HG03460 (cell line): ENCODE results near the gene MREG.
A peak's percentile ranks its signal among the peaks of the same experiment; 100 is the strongest.

Source experiments
- ATAC-seq: cut with Tn5 transposase; IDR thresholded peaks from one replicate; pipeline ENCODE4 v1.9.1; 2021; ENCODE audit not compliant: unreplicated experiment

Gene MREG

GRCh38 chr2:215920244-215921100 lies 92.9 kb downstream of the MREG start:
- peak; percentile 55 for ATAC-seq

- ATAC-seq, result no peak
These were observed 93.6 kb downstream of the MREG start for GRCh38 chr2:215919624-215920243.

GRCh38 chr2:215918901-215919599 lies 94.3 kb downstream of the MREG start:
- ATAC-seq, result no peak

- ATAC-seq, result peak; percentile 74
These were observed 95.3 kb downstream of the MREG start for GRCh38 chr2:215917953-215918620.

DNA sequence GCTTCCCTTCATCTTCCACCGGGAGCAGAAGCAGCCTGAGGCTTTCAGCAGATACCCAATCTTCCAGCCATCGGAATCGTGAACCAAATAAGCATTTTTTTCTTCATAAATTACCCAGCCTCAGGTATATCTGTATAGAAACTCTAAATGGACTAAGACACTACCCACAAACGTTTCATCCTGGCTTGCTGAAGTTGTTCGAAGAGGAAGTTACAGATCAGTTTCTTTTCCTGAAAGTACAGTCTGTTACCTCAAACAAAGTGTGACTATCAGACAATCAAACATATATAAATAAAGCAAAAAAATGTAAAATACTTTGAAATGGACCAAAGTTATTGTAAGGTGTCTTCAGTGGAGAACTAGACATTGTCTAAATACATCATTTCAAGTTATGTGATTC lies 97.9 kb downstream of the MREG start:
- ATAC-seq, result no peak

GRCh38 chr2:215914777-215915165 lies 98.6 kb downstream of the MREG start:
- ATAC-seq, result no peak

GRCh38 chr2:215914054-215914776 lies 99.1 kb downstream of the MREG start:
- no peak for ATAC-seq

GRCh38 chr2:215912299-215912842 lies 101.0 kb downstream of the MREG start:
- ATAC-seq, result no peak

- ATAC-seq, result no peak
These were observed 101.9 kb downstream of the MREG start for GRCh38 chr2:215911301-215912085.

GRCh38 chr2:215910180-215910579 lies 103.2 kb downstream of the MREG start:
- no peak for ATAC-seq

- no peak for ATAC-seq
These were observed 106.2 kb downstream of the MREG start for GRCh38 chr2:215907147-215907546.

DNA sequence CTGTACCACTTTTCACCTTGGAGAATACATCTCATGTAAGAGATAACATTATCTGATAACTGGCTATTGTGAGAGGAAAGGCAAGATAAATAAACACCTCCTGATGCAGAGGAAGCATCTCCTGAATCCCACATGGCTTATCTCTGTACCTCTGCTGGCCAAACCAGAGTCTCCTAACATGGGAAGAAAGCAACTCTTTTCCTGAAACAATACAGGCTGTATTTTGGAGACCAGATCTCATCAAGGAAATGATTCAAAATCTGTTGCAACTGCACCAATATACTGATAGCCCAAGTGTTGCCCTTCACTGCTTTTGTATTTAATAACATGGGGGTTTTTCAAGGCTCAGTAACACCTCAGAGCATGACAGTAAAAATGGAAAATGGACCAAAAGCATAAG lies 106.9 kb downstream of the MREG start:
- no peak for ATAC-seq

GRCh38 chr2:215905691-215906090 lies 107.7 kb downstream of the MREG start:
- no peak for ATAC-seq

DNA sequence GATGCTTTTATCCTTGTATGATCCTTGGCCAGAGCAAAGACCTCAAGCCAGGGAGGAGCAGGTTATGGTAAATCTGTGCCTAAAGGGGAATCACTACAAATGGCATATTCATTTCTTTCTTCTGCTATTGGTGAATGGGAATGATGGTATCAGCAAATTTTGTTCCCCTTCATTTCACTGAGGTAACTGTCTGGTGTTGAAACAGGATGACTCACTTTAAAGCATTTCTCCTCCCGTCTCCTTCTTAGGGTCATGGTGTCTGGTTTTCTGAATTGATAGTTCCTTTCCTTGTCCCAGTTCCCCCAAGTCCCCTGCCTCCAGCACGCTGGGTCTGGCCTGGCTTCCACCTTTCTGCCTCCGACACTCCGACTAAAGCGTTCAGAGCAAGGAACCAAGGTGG lies 109.2 kb downstream of the MREG start:
- ATAC-seq, result no peak

DNA sequence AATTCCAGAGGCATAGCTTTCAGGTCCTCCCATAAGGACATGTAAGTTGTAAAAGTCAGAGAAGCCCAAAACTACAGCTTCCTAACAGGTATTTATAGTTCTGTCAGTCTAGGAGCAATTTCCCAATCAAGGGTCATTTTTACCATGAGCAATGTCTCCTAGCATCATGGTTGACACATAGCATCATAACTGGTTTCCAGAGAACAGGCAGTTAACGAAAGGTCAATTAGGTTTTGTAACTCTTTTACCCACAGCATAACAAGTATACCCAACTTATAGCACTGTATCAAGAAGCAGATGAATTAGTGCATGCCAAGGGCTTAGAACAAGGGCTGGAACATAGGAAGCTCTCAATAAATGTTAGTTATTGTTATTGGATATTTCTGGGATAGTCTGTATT lies 110.1 kb downstream of the MREG start:
- ATAC-seq, result no peak

- ATAC-seq, result no peak
These were observed 111.6 kb downstream of the MREG start for GRCh38 chr2:215901796-215902195.

GRCh38 chr2:215900843-215901242 lies 112.5 kb downstream of the MREG start:
- ATAC-seq, result peak; percentile 52

DNA sequence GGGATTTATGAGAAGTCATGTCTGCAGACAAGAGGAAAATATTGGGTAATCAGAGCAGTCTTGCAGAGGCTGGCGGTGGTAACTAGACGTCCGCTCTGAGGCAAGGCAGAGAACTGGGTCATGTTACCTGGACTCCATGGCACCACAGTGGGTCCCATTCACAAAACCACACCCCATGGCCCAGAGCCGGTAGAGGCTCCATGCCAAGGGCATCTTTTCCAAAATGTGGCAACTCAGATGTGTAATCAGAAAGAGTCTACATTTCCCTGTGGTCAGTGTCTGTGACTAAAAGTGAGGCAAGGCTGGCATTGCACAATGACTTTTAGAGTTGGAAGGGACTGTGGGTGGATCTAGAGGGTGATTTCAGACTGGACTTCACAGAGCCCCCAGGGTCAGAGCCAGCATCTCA lies 113.1 kb downstream of the MREG start:
- ATAC-seq, result no peak
